ENCODE results near the gene PLTP.

PLTP gene

DNA sequence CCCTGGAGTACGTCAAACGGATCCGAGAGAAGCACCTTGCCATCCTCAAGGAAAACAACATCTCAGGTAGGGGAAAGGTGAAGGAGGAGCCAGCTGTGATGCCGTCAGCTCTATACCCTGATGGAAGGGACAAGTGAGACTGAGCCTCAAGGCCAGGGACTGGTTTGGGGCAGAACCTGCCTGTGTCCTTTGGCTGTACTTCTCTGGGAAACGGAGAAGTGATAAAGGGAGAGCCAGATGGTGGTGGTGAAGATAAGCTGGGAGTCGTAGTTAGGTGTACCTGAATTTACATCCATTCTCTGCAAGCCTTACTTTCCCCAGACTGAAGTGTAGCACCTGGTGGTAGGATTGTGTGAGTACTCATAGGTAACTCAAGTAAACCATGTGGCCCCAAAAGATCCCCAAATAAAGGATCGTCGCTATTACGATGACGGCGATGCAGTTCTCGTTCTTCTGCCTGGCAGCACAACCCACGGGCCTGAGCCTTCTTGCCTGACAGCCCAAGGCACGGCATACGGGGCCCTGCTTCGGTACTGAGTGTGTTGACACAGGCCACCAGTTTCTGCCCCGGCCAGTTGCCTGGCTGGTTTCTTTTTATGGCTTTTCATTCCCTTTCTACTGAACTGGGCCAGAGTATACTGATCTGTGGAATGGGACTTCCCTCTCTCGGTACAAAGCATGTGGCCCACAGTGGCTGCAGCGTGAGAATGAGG, 33.2 kb upstream of the PLTP start:
- CTCF ChIA-PET: interaction anchor here (1.1 to 5.0 kb wide), 6 partner anchors 8 to 42 kb away, joined by 3 to 33 read pairs (median 8); no protein-coding TSS in a partner anchor
- POLR2A ChIA-PET: no interaction called here
- TF ChIP-seq, protein P1, sequence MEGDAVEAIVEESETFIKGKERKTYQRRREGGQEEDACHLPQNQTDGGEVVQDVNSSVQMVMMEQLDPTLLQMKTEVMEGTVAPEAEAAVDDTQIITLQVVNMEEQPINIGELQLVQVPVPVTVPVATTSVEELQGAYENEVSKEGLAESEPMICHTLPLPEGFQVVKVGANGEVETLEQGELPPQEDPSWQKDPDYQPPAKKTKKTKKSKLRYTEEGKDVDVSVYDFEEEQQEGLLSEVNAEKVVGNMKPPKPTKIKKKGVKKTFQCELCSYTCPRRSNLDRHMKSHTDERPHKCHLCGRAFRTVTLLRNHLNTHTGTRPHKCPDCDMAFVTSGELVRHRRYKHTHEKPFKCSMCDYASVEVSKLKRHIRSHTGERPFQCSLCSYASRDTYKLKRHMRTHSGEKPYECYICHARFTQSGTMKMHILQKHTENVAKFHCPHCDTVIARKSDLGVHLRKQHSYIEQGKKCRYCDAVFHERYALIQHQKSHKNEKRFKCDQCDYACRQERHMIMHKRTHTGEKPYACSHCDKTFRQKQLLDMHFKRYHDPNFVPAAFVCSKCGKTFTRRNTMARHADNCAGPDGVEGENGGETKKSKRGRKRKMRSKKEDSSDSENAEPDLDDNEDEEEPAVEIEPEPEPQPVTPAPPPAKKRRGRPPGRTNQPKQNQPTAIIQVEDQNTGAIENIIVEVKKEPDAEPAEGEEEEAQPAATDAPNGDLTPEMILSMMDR (IDR thresholded peaks at IDR 0.05; ENCODE audit: control extremely low read depth, extremely low read depth, low read depth, missing control alignments): no peak
- DNase-seq (ENCODE audit: extremely low spot score): no peak

DNA sequence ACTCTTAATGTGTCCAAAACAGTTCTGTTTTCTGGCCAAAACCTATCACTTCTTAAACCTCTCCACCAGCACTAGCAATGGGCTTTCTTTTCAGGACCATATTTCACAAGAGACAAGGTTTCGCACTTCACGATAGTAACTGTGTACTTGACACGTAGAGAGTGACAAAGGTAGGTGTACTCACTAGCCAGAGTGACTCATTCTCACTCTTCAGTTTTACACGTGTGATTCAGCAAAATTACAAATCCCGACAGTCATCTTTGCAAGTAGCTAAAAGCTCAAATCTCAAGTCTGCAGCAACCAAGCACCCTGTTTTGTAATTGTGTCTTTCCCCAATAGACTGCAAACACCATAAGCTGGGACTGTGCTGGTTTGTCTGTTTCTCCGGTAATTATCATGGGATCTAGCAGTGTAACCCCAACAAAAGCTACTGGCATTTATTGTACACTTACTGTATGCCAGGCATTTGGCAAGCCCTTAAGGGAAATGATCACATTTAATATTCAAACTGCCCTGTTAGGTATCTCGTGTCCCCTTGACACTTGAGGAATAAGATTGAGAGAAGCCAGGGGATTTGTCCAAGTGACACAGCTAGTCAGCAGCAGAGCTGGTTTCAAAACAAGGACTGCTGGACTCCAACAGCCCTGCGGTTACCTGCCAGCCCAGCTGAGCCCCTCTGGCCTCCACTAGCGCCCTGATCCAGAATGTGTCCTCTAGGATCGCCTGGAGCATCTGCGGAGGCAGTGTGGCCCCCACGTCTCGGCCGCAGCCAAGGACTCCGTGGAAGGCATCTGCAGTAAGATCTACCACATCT, 32.4 kb upstream of the PLTP start:
- CTCF ChIA-PET: interaction anchor here (1.8 to 3.1 kb wide), 5 partner anchors 8 to 43 kb away, joined by 6 to 25 read pairs (median 7); no protein-coding TSS in a partner anchor
- DNase-seq (ENCODE audit: extremely low spot score): no peak
- POLR2A ChIA-PET: interaction anchor here (0.6 to 0.7 kb wide), 2 partner anchors 9 to 13 kb away, joined by 3 read pairs; no protein-coding TSS in a partner anchor
- TF ChIP-seq, protein P1 (IDR thresholded peaks at IDR 0.05; ENCODE audit: control extremely low read depth, extremely low read depth, low read depth, missing control alignments): no peak

DNA sequence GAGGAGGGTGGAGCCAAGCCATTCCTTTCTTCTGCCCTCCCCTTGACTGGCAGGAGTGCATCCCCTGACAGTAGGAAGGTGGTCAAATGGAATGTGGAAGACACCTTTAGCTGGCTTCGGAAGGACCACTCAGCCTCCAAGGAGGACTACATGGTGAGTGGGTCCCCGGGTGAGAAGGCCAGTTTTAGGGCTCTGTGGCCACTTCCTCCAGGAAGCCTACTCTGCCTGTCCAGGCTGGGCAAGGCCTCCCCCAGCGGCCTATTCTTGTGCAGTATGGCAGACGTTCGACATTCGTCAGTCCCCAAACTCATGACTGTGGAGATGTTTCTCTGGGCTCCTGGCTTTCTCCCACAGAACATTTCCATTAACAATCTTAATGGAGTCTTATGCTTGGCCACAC, 31.7 kb upstream of the PLTP start:
- TF ChIP-seq, protein P1 (IDR thresholded peaks at IDR 0.05; ENCODE audit: control extremely low read depth, extremely low read depth, low read depth, missing control alignments): no peak
- CTCF ChIA-PET: interaction anchor here (1.4 to 3.1 kb wide), 6 partner anchors 9 to 145 kb away, joined by 4 to 25 read pairs (median 7); no protein-coding TSS in a partner anchor
- POLR2A ChIA-PET: interaction anchor here (0.6 to 1.0 kb wide), 3 partner anchors 8 to 14 kb away, joined by 3 to 5 read pairs (median 3); no protein-coding TSS in a partner anchor

DNA sequence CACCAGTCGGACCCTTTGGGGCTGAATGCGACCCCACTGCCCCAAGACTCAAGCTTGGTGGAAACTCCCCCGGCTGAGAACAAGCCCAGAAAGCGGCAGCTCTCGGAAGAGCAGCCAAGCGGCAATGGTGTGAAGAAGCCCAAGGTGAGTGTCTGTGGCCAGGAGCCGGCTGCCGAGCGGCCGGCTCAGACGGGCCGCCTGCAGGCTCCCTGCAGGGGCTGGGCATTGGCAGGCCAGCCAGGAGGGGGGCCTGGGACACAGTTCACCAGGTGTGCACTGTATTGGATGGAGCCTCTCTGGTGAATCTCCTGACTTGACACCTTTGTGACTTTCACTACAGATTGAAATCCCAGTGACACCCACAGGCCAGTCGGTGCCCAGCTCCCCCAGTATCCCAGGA, 28.5 kb upstream of the PLTP start:
- ChIA-PET CTCF (interaction anchor here (0.9 to 1.0 kb wide), 2 partner anchors 9 to 22 kb away, joined by 3 read pairs; no protein-coding TSS in a partner anchor), POLR2A (interaction anchor here (0.9 to 1.1 kb wide), 2 partner anchors 9 to 21 kb away, joined by 3 to 4 read pairs; no protein-coding TSS in a partner anchor)
- TF ChIP-seq, protein P1 (IDR thresholded peaks at IDR 0.05; ENCODE audit: control extremely low read depth, extremely low read depth, low read depth, missing control alignments): no peak
- no peak for DNase-seq (ENCODE audit: extremely low spot score)

More for the DNA sequence above, 31.7 kb upstream of the PLTP start:
- no peak for DNase-seq (ENCODE audit: extremely low spot score)

DNA sequence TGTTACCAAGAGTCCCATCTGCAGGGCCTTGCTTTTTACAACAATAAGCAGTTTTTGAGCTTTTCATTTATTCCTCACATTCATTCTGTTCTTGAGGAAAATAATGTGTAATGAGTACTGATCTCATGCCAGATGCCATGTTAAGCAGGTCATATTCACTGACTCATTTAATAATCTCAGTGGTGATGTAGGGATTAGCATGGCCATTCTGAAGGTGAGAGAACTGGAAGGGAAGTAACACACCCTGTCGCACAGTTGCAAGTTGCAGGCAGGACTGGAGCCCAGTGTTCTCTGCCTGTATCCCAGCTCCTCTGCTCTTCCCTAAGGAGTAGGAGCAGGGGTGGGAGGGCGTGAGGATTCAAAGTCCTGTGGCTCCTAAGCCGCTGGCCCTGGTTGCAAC, 28.1 kb upstream of the PLTP start:
- DNase-seq (ENCODE audit: extremely low spot score): no peak
- POLR2A ChIA-PET: interaction anchor here (0.6 to 1.1 kb wide), 3 partner anchors 9 to 21 kb away, joined by 3 to 7 read pairs (median 4); no protein-coding TSS in a partner anchor
- CTCF ChIA-PET: interaction anchor here (1.0 kb wide), 1 partner anchor 21 kb away, joined by 3 read pairs; no protein-coding TSS in a partner anchor
- TF ChIP-seq, protein P1 (IDR thresholded peaks at IDR 0.05; ENCODE audit: control extremely low read depth, extremely low read depth, low read depth, missing control alignments): no peak

Measured in GM10248 (cell line).